Endothelial cell of hepatic sinusoid (primary cell): ENCODE data around the gene PUSL1.

Experiments used
- in situ Hi-C: cut with HindIII; loops from 2 replicates; pipeline ENCODE4 v1.10.0; 2017; ENCODE audit warnings: low sequenced_read_pairs

PUSL1 gene, protein sequence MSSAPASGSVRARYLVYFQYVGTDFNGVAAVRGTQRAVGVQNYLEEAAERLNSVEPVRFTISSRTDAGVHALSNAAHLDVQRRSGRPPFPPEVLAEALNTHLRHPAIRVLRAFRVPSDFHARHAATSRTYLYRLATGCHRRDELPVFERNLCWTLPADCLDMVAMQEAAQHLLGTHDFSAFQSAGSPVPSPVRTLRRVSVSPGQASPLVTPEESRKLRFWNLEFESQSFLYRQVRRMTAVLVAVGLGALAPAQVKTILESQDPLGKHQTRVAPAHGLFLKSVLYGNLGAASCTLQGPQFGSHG

DNA sequence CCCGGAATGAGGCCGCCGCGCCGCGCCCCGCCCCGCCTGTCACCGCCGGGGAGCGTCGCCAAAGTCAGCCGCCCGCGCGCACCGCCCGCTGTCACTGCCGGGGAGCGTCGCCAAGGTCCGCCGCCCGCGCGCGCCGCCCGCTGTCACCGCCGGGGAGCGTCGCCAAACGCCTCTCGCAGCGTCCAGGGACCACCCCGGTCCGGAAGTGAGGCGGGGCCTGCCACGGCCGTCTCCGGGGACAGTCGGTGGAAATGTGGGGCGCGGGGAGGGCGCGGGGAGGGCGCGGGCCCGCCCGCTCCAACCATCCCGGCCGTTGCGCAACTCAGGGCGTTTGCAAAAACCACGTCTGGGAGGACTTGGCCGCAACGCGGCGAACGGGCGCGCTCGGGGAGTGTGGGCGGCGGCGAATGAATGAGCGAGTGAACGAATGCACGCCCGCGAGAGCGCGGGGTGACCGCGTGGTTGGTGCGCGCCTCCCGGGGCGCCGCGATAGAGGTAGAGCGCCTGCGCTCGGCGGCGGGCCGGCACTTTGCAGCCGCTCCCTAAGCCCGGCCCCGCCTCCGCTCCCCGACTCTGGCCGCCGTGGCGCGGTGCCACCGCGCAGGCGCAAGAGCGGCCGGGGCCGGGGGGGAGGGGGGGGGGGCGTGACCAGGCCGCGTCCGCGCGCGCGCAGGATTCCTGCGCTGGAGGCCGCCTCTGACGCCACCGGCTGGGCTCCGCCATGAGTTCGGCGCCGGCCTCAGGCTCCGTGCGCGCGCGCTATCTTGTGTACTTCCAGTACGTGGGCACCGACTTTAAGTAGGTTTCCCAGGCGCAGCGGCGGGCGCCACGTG, at the start of gene PUSL1, which contains the start of gene ACAP3:
Gene PUSL1 (plus strand): TSS at position 675 of the 833 bp plus-strand sequence. CDS start 47 bp downstream, at position 722.
Gene ACAP3 (minus strand): TSS at position 8 of the 833 bp plus-strand sequence. CDS start 115 bp downstream, outside the sequence.
- in situ Hi-C loops = no loop called here

DNA sequence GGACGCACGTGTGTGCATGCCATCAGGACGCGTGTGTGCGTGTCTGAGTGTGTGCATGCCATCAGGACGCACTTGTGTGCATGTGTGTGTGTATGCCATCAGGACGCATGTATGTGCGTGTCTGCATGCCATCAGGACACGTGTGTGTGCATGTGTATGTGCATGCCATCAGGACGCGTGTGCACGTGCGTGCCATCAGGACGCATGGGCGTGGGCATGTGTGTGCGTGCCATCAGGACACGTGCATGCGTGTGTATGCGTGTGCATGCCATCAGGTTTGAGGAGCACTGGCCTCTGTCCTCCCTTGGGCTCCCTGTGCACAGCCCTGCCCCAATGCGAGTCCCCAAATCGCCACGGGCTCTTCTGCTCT, 49.3 kb upstream of the PUSL1 start:
- in situ Hi-C loops = no loop called here

DNA sequence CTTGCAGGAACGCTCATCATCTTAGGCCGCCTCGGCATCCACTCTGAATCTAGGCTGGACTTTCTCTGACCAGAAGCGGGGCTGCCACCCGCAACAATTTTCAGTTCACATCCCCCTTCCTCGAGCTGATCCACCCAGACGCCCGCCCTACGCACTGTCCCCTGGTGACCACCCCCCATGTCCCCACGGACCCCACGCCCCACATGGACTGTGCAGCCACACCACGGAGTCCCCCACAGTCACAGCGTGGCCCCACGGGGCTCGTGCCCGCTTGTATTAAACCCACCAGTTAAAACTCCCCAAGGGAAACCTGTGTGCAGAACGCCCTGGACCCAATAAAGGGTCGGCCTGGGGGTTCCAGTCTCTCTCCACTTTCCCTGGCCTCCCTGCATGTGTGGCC, 48.9 kb upstream of the PUSL1 start:
- in situ Hi-C loops = no loop called here

DNA sequence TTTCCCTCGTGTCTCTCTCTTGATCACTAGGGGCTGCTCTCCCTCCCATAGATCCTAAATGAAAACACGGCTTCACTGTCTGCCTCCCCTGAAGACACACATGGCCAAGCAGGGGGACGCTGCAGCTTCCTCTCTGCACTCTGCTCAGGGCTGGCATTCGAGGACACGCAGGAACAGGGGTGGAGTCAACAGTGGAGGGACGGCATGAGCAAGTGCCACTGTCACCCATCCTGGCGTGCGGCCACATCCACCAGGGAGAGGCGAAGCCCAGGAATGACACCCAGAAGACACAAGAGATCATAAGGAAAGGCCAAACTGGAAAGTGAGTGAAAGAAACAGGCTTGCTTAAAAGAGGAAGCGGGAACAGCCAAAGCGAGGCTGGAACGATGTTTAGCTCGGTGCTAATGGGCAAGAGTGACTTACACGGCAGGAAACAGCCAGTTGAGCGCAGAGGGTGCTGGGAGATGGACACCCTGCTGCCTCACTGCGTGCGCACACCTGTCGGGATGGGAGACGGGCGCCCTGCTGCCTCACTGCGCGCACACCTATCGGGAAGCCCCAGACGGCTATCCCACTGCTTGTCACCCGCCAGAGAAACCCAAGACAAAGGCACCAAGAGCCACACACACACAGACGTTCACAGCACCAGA, 48.3 kb upstream of the PUSL1 start:
- in situ Hi-C loops = no loop called here

DNA sequence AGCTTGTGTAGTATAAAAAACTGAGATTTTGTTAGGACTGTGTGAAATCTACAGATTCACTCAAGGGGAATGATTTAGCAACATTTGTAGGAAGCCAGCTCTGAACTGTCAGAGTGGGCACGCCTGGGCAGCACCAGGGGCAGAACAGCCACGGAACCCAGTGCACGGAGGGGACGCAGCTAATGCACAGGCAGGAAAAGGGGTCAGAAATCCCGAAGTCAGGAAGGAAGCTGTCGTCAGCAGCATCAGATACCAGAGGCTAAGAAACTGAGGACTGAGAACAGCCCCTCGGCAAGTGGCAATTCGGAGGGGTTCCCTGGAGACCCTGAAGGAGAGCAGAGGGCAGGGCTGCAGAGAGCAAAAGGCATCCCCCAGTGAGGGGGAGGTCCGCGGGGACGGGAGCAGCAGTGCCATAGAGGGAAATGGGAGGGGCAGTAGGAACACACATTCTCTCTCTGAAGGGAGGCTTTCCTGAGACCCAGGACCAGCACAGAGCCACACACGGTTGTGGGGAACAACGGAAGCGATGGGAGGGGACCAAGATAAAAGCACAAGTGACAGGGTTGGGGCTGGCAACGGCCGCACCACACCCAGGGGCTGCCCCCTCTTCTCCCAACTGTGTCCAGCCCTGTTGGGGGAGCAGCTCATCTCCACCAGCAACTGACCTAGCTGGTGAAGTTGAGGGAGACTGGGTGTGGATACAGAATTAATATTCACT, 47.4 kb upstream of the PUSL1 start:
- in situ Hi-C loops = no loop called here

DNA sequence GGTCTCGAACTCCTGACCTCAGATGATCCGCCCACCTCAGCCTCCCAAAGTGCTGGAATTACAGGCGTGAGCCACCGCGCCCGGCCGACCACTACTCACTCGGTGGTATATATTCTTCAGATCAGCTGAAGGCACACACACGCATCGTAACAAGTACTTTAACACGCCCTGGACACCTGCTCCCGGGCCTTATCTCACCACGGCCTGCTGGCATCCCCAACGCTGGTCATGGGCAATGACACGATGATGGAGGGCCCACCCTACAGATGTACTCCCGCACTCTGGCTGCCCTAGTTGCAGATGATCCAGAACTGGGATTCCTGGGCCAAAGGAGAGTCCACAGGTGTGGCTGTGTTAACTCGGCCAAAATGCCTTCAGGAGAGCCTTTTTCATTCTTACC, 46.3 kb upstream of the PUSL1 start:
- in situ Hi-C loops = no loop called here

DNA sequence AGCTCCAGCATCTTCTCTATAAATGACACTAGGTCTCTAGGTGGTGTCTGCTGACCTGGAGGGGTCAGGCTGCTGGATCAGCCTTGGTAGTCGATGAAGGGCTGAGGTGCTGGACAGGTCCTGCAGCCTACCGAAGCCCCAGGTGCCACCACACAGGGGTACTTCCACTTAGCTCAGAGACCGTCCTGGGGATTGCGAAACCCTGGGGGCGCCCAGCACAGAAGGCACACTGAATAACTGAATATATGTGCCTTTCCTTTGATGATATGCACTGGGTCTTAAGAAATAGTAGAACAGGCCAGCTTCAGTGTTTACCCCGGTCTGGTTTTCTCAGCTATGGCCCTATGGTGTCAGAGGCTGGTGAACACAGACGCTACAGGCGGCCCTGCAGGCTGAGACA, 45.6 kb upstream of the PUSL1 start:
- in situ Hi-C loops = no loop called here

DNA sequence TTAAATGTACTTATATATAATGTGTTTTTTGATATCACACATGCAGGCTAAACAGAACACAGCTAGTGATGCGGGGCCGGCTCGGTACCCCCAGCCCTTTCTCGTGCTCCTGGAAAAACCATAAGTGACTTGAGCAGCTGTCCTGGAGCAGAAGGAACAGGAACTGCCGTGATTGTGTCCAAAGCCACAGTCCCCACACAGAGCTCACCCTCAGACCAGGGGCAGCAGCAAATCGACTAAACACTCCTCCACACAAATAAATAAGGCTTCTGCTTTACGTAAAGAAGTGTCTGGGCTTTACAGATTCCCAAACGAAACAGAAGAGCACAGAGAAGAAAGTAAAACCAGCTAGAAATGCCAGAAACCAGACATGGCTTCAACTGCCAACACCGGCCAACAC, 44.4 kb upstream of the PUSL1 start:
- in situ Hi-C loops = no loop called here

DNA sequence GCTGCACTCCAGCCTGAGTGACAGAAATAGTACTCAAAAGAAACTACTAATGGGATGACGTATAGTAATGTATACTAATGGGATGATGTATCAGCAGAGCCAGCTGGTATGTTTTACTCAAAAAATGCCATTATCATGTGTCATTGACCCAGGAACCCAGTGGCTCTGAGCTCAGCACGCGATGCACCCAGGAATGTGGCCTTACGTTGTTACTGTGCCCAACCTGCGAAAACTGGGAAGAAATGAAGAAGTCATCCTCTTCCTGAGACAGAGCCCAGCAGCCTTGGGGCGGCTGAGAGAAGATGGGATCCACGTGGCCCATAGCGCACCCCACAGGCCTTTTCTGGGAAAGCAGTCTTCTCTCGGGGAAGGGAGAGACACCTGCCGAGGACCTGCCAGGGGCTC, 43.5 kb upstream of the PUSL1 start:
- in situ Hi-C loops = no loop called here

DNA sequence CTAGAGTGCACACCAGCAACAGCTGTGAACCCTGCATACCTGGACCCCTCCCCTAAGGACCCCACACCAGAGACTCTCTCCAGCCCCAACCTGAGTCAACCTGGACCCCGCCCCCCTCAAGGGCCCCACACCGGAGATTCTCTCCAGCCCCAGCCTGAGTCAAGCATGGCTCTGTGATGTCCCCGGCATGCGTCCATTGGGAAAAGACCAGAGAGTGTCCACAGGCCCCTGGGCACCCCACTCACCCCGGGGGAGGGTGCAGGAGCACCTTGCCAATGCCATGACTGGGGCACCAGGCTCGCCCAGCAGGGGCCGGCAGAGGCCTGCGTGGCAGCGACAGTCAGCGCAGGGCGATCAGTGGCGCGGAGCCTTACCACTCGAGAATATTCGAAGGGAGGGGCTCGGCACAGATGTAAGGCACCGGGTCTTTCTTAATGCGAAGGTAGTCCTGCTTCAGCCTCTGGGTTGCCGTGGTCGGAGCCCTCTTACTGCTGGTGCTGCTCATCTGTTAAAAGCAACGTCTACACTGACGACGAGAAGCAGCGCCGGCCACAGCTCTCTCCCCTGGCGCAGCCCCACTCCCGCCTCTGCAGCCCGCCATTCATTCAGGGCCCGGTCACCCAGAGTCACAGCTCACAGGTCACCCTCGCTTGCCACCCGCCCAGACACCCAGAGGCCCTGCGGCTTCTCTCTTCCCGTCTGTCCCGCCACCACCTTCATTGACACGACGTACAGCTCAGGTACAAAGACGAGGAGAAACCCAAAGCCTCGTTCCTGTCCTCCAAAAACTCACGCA, 40.7 kb upstream of the PUSL1 start:
- in situ Hi-C loops = no loop called here

DNA sequence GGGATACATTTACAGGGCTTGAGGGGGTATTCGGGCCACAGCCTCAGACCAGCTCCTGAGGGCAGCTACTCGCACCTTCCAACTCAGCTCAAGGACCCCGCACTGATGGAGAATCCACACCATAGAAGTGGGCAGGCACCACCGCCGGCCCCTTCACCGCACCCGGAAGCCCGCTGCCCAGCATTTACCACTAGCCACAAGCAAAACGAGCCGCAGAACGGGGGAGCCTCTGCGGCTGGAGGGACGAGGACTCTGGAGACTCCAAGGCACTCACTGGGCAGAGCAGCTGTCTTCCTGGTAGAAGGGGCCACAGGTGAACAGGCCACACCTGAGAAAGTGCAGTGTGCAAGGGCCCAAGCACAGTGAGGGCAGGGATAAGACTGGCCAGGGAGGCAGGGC, 40.1 kb upstream of the PUSL1 start:
- in situ Hi-C loops = no loop called here

DNA sequence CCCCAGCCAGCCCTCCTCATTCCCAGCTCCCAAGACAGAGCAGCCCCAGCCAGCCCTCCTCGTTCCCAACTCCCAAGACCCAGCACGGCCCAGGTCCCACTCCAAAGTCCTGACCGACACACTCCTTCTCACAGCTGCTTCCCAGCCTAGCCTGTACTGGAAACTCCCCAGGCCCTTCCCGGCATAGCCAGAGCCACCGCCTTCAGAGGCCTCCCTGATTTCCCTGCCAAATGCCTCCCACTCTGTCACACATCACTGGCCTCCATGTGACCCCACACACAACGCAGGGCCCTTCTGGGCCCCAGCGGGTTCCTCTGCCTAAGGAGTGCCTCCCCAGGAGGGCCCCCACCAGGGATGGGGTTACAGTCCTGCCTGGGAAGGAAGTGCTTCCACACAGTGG, 37.6 kb upstream of the PUSL1 start:
- in situ Hi-C loops = loop anchor here (10.0 kb wide), 1 partner anchor 104 kb away; the partner anchor contains the start of gene AURKAIP1

DNA sequence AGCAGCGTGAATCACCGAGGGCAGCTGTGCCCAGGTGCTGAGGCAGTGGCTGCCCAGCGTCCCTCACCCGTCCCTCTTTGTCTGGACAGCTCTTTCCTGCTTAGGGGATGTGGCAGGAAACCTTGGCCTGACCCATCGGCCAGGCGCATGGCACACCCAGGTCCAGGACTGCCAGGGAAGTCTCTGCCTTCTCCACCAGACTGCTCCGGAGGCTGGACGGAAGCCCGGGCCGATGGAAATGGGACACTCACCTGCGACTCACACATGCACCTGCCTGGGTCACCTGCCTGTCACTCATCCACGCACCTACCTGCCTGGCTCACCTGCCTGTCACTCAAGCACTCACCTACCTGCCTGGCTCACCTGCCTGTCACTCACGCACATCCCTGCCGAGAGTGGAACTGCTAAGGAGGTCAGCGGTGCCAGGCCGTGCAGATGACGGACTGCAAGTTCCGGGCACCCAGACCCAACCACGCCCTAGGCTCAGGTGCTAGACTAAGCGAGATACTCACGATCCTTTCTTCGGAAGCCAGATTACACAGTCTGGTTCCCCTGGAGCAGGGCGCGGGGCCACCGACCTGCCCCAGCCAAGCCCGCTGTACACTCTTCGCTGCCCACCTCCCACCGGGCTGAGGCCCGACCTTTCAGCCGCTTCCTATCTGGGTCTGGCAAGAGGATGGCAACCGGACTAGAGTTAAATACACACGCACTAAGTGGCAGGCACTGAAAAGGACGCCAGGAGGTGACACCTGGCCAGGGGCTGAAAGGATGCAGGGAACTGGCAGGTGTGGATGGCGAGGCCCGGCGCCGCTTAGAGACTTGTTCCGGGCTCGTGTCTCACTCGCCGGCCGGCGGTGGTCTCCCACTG, 35.8 kb upstream of the PUSL1 start:
- in situ Hi-C loops = loop anchor here (10.0 kb wide), 1 partner anchor 102 kb away; the partner anchor contains the start of gene AURKAIP1

DNA sequence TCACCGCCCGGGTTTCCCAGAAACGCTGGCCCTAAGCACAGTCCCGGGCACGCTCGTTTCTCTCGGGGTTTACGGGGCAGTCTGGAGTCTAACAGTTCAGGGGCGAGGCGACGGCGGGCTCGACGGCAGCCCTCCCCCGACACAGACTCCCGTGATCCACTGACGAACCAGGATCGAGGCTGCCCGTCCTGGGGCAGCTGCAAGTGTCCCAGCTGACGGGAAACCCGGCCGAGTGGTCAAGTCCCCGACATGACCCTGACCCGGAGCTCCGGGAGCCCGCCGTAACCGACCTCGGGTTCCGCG, 35.2 kb upstream of the PUSL1 start:
- in situ Hi-C loops = loop anchor here (10.0 kb wide), 1 partner anchor 102 kb away; the partner anchor contains the start of gene AURKAIP1

DNA sequence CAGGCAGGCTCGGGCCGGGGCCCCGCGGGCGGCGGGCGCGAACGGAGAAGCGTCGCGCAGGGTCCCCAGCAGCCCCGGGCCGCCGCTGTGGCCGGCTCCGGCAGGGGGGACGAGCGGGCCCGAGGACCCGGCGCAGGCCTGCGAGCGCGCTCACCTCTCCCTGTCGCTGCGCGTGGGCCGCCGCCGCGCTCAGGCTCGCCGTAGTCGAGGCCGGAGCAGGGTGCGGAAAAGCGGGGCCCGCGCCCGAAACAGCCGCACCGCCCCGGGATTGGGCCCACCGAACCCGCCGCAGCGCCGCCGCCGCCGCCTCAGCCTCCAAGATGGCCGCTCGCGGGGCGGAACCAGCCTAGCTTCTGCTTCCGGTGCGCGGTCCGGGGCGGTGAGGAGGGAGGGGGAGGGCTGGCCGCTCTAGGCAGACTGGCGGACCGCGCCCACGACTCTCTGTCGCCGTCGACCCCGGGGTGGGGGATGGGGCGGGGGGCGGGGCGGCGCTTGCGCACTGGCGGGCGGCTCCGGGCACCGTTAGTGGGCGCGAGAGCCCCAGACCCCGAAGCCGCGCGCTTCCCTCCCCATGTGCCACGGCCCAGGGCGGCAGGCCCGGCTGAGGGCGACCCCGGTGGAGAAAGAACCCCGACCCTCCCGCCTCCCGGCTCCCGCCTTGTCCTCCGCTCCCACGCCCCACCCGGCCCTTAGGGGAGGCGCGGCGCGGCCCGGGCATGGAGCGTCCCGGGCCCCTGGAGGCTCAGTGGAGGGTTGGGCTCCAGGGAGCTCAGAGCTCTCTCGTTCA, 34.7 kb upstream of the PUSL1 start, which contains the start of gene UBE2J2:
Gene UBE2J2 (minus strand): TSS at position 343 of the 787 bp plus-strand sequence. CDS start 5,862 bp downstream, outside the sequence.
- in situ Hi-C loops = loop anchor here (10.0 kb wide), 1 partner anchor 101 kb away; the partner anchor contains the start of gene AURKAIP1

DNA sequence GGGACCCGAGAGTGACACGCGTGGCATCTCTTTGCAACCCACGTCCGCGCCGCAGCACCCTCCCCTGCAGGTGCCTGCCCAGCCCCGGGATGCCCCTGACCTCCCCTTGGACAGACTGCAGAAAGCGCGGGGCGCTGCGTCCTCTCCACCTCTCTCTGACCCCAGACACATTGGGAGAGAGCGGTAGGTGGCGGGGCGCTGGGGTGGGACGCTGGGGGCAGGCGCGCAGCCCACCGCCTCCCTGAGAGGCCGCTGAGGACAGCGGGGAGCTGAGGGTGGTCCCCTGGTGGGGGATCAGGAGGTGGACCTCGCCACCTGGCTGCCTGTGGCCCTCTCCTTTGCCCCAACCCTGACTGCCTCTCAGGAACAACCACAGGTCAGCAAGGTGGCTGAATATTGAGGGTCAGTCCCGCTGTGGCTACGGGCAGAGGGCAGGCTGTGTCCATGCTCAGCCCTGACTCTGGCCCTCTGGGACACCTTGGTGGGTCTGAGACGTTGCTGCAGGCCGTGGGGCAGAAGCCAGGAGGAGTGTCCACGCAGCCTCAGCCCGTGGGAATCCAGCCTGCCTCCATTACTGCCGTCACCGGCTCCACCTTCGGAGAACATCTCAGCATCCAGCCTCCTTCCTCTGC, 34.0 kb upstream of the PUSL1 start:
- in situ Hi-C loops = loop anchor here (10.0 kb wide), 1 partner anchor 100 kb away; the partner anchor contains the start of gene AURKAIP1

DNA sequence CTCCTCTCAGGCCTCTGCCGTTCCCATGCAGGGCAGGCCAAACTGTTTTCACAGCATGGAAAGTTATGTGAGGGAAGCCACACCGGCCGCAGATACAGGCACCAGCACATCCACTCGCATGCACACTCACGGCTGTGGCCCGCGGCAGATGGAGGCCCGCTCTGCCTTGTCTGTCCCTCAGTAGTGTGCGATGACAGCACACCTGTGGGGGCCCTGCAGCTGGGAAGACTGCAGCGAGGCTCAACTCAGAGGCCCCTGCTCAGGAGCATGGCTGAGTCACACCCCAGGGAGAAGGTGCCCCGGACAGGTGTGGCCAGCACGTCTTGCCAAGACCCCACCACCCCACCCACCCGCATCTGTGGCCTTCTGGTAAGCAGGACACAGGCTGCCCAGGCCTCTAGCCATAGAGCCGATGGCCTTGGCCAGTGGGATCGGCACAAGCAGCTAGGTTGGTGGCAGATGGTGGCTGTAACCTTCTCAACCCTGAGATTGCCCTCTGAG, 33.4 kb upstream of the PUSL1 start:
- in situ Hi-C loops = loop anchor here (10.0 kb wide), 1 partner anchor 100 kb away; the partner anchor contains the start of gene AURKAIP1
